ENCODE results near the gene TAF1A. TPM values are rescaled to one million over a fixed set of nuclear protein-coding genes. Genes with fewer than 3 reads are reported as not detected.

The TAF1A gene
- total RNA-seq, 1 donor from 2014 or later: 2.5 TPM

DNA sequence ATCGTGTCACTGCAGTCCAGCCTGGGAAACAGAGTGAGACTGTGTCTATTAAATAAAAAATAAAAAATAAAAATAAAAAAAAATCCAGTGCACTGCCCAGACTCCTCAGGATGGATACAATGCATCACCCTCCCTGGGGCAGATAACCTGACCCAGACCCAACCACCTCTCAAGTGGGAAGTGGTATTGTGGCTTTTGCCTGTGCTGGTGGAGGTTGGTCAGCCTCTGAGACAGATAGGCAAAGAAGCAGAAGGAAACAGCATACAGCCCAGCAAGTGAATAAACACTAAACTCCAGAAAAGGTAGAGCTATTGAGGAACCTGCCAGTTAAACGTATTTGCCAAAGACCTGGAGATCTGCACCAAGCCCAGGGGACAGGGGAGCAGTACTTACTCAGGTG lies 63.8 kb downstream of the TAF1A start:
- Histone ChIP-seq H3K4me3 (no peak overlapping the region), H3K9me3 (replicated peaks) (no peaks in the 10 kb centered on the region), H3K36me3 (no peaks in the 10 kb centered on the region), H3K4me1 (no peaks in the 10 kb centered on the region), H3K27ac (replicated peaks) (no peak overlapping the region), H3K27me3 (ENCODE audit: low read depth) (peaks cover 43% of the 10 kb centered on the region)
- no peak for DNase-seq
- TF ChIP-seq CTCF (IDR thresholded peaks at IDR 0.05; ENCODE audit: borderline replicate concordance): no peak
- intact Hi-C loops (cut with micrococcal nuclease): no loop called here

GRCh38 chr1:222523852-222524251 lies 65.9 kb downstream of the TAF1A start:
- intact Hi-C loops (cut with micrococcal nuclease): no loop called here
- no peak for TF ChIP-seq CTCF (IDR thresholded peaks at IDR 0.05; ENCODE audit: borderline replicate concordance)
- no peaks in the 10 kb centered on the region for H3K4me1 ChIP-seq
- DNase-seq: no peak
- H3K36me3 ChIP-seq: no peaks in the 10 kb centered on the region
- H3K9me3 ChIP-seq (replicated peaks): no peaks in the 10 kb centered on the region
- H3K27me3 ChIP-seq (ENCODE audit: low read depth): peaks cover 42% of the 10 kb centered on the region
- H3K4me3 ChIP-seq: no peak overlapping the region
- H3K27ac ChIP-seq (replicated peaks): no peak overlapping the region

DNA sequence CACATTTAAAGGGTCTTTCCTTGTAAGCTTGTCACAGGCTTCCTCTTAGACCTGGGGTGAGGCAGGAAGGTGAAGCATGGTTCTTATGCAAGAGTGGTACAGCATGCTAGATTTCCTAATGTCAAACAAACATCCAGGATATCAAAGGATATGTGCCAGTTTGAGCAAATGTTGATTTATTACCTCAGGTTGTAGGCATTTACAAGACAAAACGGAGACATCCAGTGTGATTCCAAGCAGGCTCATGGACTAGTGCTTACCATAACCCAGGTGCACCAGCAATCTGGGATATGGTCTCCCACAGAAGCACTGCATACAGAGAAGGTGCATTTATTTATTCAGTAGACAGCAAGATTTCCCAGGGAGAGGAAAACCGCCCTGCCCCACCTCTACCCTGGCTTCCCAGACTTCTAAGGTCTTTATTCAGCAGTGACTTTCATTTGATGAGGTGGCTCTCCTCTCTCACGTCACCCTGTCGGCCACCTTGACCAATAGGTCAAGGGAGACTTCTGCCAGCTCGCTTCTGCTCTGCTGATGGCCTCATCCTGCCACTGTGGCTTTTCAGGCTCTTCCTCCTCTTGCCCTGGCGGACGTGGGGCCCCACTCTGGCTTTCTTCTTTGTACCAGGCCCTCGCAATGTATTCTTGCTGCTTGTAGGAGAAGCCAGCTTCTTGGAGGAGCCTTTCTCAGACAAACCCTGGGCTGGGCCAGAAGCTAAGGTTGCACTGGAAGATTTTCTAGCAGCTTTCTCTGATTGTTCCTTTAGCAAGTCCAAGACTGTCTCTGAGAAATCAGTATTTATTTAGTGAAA lies 67.4 kb downstream of the TAF1A start:
- DNase-seq: no peak
- no peaks in the 10 kb centered on the region for H3K9me3 ChIP-seq (replicated peaks)
- intact Hi-C loops (cut with micrococcal nuclease): no loop called here
- H3K36me3 ChIP-seq: no peaks in the 10 kb centered on the region
- no peaks in the 10 kb centered on the region for H3K4me1 ChIP-seq
- no peak overlapping the region for H3K27ac ChIP-seq (replicated peaks)
- H3K27me3 ChIP-seq (ENCODE audit: low read depth): peaks cover 30% of the 10 kb centered on the region
- TF ChIP-seq CTCF (IDR thresholded peaks at IDR 0.05; ENCODE audit: borderline replicate concordance): no peak
- no peak overlapping the region for H3K4me3 ChIP-seq

GRCh38 chr1:222521299-222522104 lies 68.2 kb downstream of the TAF1A start:
- Histone ChIP-seq H3K36me3 (no peaks in the 10 kb centered on the region), H3K4me3 (no peak overlapping the region), H3K27ac (replicated peaks) (no peak overlapping the region), H3K27me3 (ENCODE audit: low read depth) (peaks cover 24% of the 10 kb centered on the region), H3K9me3 (replicated peaks) (no peaks in the 10 kb centered on the region), H3K4me1 (no peaks in the 10 kb centered on the region)
- DNase-seq: no peak
- TF ChIP-seq CTCF (IDR thresholded peaks at IDR 0.05; ENCODE audit: borderline replicate concordance): no peak
- intact Hi-C loops (cut with micrococcal nuclease): no loop called here

Other genes starting within 250 kb of the TAF1A start
- not detected for gene HHIPL2, start 41.8 kb downstream of the TAF1A start, total RNA-seq
- 53.5 TPM for gene MIA3, start 28.2 kb upstream of the TAF1A start, total RNA-seq
- 46.3 TPM for gene AIDA, start 122.6 kb upstream of the TAF1A start, total RNA-seq
- gene BROX, start 122.6 kb upstream of the TAF1A start, total RNA-seq: 28.9 TPM
- not detected for gene FAM177B, start 147.3 kb upstream of the TAF1A start, total RNA-seq
- gene DISP1, start 225.1 kb upstream of the TAF1A start, total RNA-seq: 3.4 TPM